Glomerular endothelial cell (primary cell): ENCODE results near the gene LPAR1. TPM values are rescaled to one million over a fixed set of nuclear protein-coding genes. Genes with fewer than 3 reads are reported as not detected.
A peak's percentile ranks its signal among the peaks of the same experiment; 100 is the strongest.

ENCODE experiments used
- DNase-seq: peaks from one replicate; pipeline ENCODE4 v3.0.0-alpha.2; 2011; ENCODE audit warnings: low read depth, low spot score; ENCODE audit errors: extremely low read depth
- total RNA-seq: library from RNA; depleted of rRNA; stranded (reverse); fragments of >200 nt; gene quantifications from 2 replicates; pipeline ENCODE4 v1.2.3, GENCODE V29; 2015

Gene LPAR1
- total RNA-seq, 1 donor from 2014 or later, result 3.3 TPM

DNA sequence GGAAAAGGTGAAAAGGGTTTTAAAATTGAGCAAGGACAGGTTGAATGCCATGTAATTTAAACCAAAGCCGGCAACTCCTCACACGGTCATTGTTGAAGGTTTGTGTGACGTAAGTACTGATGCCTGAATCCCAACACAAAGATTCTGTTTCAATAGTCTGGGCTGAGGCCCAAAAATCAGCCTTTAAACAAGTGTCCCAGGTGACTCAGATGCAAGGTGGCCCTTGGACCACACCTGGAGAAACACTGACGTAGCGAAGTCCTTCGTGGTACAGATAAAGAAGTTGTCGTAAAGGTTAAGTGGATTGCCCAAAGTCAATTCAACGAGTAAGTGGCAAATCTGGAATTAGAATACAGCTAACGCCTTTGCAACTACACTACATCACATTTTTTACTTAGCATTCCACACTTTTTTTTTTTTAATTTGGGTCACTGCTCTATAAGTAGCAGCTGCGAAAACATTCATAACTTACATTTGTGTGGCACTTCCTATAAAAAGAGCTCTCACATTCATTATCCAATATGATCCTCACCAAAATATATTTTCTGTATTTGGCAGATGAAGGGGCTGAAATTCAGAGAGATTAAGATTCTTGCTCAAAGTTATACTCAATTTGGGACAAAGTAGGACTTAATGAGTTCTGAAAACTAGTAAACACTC is 111.3 kb downstream of the LPAR1 start:
- no peak for DNase-seq

DNA sequence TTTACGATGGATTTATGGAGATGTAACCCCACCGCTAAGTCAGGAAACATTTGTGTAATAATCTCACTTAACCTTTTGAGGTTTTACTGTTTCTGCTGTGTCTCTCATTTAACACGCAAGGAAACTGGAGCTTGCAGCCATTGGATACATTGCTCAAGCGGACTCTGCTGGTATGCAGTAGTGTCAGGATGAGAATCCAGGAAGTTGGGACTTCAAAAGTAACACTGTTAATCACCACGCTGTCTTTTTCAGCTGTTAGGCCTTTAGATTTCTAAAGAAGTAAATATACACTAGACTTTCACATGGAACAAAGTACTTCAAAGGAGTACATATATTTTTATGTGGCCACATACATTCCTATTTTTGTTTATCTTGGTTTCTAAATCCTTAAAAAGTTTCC is 114.7 kb downstream of the LPAR1 start:
- no peak for DNase-seq

DNA sequence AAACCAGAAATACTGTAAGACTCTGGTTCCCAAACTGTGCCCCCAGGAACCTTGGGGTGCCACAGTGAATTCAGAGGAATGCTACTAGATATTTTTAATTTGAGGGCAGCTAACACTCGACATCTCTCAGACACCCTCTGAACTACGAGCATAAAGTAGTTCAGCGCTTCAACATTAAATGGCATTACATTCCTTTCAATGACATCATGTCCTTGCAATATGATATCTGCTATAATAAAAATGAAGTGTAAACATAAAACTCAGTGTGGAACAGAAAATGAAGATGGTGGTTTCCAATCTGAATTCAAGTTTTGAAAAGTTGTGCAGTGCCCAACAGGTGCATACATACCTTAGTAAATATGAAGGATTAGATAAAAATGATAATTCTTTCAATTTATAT is 116.1 kb downstream of the LPAR1 start:
- no peak for DNase-seq

GRCh38 chr9:110921705-110922104 is 116.6 kb downstream of the LPAR1 start:
- DNase-seq, result no peak

GRCh38 chr9:110919609-110920008 is 118.7 kb downstream of the LPAR1 start:
- DNase-seq, result no peak

- DNase-seq, result no peak
Measured at GRCh38 chr9:110919050-110919435, 119.2 kb downstream of the LPAR1 start.

DNA sequence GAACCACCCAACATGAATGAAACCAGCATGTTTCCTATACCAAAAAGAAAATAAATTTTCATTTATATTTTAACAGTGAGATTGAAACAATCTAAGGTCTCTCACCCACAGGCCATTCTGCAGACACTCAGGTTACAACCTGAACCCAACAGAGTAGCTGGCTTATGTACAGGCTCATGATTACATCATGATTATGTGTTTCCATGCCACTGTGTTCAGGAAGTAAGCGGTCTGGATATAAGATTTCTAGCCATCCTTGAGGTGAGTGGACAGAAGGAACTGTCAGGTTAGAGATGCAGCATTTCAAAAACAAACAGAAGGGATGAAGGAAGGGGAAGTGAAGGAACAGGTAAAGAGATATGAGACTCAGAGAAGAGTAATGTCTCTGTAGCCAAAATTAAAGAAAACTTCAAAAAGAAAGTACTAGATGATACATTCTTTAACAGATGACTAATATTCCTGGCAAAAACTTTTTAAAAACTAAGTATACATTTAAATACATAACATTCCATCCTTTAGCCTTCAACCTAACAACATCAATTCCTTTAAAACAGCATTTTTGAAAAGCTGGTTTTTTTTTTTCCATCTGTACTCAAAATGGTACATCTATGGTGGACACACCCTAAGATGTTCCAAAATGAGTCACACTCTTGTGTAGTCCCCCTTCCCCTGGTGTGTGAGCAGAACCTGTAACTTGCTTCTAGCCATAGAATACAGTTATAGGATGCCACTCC is 119.8 kb downstream of the LPAR1 start:
- DNase-seq, result no peak

DNA sequence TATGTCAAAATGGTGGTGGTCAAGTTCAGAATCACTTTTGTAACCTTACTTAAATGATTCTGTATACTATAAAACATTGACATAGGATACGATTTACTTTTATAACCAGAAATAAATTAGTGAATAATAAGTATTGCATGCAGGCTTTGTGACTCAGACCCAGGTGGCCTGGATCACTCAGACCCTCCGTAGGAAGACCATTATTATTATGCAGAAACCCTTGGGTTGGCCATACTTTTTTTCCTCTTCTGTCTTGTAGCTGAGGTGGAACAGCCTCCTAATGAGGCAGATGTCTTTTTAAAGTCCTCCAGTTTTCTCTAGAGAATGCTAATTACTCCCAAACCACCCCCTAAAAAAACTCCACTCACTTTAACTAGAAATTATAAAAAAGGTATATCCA is 121.9 kb downstream of the LPAR1 start:
- no peak for DNase-seq

DNA sequence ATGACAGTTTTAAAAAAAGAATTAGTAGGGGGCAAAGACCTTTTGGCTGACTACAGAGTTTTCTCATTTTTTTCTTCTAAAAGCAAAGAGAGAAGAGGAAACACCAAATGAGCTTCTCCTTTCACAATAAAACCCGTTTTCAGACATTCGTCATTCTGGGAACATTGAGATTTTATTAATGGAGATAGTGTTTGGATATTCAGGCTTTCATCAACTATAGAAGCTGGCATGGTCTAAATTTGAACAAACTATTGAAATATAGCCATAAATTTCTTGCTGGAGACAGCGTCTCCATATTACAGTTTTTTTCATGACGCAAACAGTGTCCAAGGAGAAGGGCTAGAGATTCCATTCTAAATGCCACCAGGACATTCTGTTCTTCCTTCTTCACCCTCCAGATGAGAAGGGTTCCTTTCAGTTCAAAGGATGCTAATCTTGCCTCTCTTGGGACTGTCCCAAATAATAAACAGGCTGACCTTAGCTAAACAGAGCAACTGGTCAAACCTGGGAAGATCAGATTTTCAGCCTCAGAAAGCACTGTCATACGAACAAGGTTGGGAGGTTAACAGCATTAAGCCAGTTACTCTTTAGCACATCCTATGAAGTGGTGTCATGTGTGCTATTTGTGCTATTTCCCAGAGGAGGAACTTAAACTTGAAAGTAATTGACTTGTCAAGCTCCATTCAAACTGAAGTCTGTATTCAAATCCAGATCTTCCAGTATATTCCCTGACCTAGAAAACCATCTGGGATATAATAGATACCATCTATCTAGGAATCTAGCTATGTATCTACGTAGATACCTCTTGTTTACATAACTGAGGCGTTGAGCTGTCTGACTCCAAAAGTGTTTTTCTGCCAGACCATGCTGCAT is 125.6 kb downstream of the LPAR1 start:
- no peak for DNase-seq

GRCh38 chr9:110911659-110912418 is 126.4 kb downstream of the LPAR1 start:
- no peak for DNase-seq

- no peak for DNase-seq
Measured at GRCh38 chr9:110908894-110909293, 129.4 kb downstream of the LPAR1 start.

- DNase-seq, result no peak
Measured at GRCh38 chr9:110900917-110901316, 137.4 kb downstream of the LPAR1 start.

DNA sequence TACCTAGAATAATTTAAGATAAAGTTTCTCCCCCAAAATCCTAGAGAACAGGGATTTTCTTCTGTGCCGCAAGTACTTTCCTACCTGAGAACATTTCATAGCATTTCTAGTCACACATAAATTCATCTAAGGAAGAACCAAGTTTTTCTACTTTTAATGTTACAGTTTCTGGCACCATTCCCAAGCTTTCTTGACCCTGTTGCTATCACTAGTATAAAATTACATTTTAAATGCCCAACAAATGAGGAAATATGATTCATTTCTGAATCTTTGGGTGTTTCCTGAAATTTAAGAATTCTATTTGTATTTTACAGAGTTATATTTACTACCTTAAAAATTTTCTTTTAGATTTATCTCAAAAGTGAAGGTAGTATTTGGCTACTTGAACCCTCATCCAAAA is 137.8 kb downstream of the LPAR1 start:
- DNase-seq, result peak; percentile 14

DNA sequence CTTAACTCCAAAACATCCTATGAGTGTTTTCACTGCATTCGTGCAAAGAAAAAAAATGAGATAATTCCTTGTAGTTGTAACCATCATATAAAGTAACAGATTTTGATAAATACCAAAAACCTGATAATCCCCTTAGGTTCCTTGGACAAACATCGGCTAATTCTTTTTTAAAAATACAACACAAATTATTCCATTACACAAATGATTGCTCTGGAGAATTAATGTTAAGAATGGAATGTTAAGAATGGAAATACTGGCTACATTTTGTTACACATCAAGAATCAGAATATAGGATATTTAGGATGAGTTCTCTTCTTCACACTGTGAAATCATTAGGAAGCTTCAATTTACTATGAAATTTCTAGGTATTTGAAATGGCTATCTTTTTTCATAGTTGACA is 139.4 kb downstream of the LPAR1 start:
- no peak for DNase-seq

- DNase-seq, result no peak
Measured at GRCh38 chr9:110898358-110898757, 139.9 kb downstream of the LPAR1 start.

DNA sequence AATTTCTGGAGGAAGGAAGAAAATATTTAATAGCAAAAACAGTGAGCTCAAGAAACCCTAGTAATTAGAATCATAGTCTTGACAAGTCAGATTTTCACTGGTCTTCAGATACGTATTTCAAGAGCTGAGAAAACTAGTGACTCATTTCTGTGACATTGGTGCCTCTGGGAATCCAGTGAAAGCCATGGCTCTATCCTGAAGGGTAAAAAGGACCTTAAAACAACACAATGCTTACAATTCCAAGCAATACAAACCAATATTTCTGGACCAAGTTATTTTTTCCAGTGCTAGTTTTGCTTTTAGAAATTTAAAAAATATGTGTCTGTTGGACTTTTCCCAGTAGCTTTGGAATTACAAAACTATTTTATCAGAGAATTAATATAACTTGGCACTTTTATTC is 140.3 kb downstream of the LPAR1 start:
- no peak for DNase-seq

DNA sequence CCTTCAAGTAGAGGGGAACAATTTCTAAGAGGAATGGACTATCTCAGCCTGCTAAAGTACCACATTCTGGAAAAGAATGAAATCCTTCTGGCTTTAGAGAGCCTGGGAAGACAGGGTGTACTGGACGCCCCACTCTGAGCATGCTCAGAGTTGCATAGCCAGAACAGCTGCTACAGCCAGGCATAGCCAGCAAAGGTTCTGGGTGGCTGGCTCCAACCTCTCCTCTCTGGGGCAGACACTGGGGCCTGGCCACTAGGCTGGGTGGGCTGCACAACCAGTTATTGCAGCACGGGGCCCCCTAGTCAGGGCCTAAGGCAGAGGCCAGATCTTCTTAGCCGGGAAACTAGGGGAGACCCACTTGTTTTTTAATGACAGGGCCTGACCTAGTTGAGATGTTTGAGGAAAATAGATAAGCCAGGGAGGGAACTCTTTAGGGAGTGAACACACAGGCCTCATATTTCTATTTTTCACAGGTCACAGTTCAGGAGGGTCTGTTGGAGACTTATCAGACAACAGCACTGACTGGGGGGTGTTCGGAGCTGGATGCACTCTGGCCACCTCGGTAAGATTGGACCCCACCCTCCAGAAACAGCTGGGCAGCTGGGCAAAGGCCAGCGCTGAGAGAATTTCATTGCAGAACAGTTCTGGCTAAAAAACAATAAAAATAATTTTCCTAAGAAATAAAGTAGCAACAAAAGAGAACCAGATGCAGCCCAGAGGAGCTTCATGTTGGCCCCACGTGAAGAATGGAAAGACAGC is 142.9 kb downstream of the LPAR1 start:
- DNase-seq, result no peak

- DNase-seq, result no peak
Measured at GRCh38 chr9:110894731-110895130, 143.5 kb downstream of the LPAR1 start.

- no peak for DNase-seq
Measured at GRCh38 chr9:110892689-110893088, 145.6 kb downstream of the LPAR1 start.

- DNase-seq, result no peak
Measured at GRCh38 chr9:110891760-110892159, 146.5 kb downstream of the LPAR1 start.
